HG03139 (cell line): ENCODE results near the gene CLIC3.
"Not testable (repeated sequence)": the region's sequence is repeated elsewhere in the genome, so short reads cannot be mapped to it uniquely, and the experiment has no call there.

ENCODE experiments used
- ATAC-seq: cut with Tn5 transposase; IDR thresholded peaks from one replicate; pipeline ENCODE4 v1.9.1; 2021; ENCODE audit not compliant: unreplicated experiment

The CLIC3 gene

GRCh38 chr9:137004285-137004684, 7.9 kb upstream of the CLIC3 start:
- ATAC-seq, result not testable (repeated sequence)

DNA sequence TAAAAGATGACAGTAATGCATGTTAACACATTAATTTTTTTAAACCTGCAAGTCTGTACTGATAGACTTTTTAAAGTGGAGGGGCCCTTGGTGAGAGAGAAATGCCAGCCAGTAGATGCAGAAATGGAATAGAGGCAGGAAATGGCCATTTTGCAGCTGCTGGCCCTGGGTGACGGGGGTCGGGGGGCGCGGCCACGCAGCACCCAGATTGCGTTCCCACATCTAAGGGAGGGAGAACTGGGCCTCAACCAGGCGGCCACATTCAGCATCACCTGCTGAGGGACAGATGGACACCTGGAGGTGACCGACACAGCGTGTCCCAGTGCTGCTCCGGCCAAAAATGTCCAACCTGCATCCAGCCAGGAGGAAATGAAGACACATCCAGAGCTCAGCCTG, 6.3 kb upstream of the CLIC3 start:
- ATAC-seq, result no peak

DNA sequence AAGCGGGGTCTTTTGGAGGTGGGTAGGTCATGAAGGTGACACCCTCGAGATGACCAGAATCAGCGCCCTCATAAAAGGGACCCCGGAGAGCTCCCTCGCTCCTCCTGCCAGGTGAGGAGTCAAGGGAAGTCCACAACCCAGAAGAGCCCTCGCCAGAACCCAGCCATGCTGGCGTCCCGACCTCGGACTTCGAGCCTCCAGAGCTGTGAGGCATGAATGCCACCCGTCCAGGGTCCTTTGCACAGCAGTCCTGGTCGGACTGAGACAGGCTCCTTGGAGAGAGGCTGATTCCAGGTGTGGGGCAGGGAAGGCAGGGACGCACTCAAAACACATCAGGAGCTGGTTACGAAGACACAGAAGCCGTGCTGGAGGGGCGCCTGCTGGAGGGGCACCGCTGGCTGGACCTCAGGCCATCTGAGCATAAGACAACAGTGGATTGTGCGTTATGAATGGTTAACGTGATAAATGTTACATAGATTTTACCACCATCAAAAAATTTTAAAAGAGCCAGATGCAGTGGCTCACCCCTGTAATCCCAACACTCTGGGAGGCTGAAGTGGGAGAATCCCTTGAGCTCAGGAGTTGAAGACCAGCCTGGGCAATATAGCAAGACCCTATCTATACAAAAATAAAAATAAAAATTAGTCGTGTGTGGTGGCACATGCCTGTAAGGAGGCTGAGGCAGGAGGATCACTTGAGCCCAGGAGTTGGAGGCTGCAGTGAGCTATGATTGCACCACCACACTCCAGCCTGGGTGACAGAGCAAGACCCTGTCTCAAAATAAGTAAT, 5.7 kb upstream of the CLIC3 start:
- no peak for ATAC-seq

DNA sequence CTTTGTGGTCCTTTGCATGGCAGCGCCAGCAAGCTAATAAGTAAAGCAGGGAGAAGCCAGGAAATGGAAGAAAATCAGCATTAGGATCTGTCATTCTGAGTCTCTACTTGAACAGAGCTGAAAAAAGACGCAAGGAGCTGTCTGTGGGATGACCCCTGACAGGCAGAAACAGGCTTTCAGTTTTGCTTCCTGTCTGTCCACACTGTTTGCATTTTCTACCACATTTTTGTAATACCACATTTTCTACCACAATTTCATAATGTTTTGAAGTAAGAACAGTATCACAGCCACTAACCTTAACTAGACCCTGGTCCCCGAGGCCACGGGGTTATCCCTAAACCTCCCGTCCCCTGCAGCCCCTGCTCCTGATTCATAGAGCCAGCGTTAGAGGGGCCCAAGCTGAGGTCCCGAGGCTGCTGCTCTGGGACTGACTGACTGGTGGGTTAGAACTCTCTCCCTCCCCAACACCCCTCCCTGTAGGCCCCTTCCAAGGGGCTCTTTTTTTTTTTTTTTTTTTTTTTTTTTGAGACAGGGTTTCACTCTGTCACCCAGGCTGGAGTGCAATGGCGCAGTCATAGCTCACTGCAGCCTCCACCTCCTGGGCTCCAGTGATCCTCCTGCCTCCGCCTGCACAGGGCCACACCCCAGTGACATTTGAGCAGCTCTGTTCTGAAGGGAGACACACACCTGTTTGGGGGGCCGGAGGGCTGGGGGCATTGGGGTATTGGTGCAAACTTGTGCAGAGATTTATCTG, 4.0 kb upstream of the CLIC3 start:
- peak; percentile 51 for ATAC-seq

- ATAC-seq, result no peak
Measured at GRCh38 chr9:136997830-136998234, 1.5 kb upstream of the CLIC3 start.

DNA sequence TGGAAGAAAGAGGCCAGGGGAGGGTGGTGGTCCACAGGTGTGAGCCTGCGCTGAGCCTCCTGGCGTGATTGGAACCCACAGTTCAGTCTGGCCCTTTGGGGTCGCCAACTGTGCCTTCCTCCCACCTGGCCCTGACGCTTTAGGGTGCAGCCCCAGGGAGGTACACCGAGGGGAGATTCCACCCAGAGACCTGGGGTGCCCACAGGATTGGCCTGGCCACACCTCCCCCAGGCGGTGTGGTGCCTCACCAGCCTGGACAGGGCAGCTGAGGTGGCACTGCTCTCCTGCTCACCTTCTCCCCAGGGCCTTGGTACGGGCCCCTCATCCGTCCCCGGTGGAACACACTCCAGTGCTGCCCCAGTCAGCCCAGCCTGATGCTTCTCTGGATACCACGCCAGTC, 1.0 kb upstream of the CLIC3 start:
- no peak for ATAC-seq

DNA sequence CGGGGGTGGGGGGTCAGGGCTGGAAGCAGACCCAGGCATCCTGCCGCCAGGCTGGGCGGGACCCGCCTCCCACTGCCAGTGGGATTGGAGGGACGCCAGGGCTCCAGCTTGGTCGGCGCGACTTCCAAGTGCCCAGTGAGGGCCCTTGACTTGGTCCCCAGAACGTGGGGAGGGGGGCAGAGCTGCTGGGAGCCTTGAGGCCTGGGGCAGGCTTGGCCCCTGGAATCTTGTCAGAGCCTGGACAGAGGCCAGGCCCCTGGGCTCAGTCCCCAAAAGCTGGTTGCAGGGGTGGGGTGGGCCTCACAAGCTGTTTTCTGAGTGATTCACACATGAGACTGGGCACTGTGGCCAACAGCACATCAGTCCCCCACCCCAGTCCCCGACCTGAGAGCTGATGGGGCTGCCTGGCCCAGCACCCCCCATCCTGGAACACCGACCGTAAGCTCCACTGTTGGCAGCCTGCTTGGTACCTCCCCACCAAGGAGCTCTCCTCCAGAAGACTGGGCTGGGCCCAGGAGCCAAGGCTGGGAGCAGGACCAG, 526 bp downstream of the CLIC3 start:
- ATAC-seq, result no peak

DNA sequence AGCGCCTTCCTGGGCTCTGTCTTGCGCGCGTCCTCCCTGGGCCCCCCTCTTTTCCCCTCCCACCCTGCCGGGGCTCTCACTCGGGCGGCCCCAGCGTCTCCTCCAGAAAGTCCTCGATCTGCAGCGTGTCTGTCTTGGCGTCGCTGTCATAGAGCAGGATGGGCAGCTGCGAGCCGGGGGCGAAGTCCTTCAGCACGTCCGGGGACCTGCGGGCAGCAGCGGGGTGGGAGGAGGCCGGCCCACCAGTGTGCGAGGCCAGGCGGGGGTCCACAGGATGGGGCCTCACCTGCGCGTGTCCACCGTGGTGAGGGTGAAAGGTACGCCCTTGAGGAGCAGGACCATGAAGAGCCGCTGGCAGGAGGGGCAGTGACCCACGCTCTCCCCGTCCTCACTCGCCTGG, 1.0 kb downstream of the CLIC3 start:
- ATAC-seq, result no peak

DNA sequence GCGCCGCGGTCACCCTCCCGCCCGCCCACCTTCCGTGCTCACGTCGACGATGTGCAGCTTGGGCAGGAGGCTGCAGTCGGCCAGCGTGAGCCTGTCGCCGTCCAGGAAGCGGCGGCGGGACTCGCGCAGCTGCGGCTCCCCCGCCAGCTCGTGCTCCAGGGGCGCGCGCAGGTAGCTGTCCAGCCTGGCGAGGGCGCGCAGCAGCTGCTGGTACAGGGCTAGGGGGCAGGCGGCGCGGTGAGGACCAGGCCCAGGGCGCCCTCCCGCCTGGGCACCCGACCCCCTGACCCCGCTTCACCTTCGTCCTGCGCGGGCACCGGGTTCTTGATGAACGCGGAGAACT, 1.5 kb downstream of the CLIC3 start:
- ATAC-seq, result no peak

DNA sequence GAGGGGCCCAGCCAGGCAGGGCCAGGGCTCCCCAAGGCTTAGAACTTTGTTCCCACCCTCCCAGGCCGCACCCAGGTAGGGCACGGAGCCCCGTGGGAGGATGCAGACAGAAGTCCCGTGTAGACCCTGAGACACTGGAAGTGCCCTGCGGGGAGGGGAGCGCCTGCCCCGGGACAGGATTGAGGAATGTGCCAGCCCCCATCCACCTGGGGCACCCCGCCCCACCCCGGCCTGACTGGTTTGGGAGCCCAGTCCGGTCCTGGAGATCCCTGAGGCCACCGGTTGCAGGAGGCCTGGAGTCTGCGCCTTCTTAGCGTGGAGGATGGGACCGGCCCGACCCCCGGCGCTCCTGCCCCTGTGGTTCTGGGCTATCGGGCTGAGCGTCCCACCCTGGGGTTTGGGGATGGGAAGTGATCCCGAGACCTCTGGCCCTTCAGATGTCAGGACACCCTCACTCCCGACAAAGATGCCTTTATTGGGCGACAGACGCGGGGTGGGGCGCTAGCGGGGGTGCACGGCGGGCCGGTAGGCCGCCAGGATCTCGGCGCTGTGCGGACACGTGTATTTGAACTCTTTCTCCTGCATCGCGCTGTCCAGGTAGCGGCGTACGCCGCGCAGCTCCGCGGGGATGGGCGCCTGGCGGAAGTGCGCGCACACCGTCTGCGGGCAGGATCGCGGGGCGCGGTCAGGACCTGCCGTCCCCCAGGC, 2.0 kb downstream of the CLIC3 start:
- no peak for ATAC-seq

DNA sequence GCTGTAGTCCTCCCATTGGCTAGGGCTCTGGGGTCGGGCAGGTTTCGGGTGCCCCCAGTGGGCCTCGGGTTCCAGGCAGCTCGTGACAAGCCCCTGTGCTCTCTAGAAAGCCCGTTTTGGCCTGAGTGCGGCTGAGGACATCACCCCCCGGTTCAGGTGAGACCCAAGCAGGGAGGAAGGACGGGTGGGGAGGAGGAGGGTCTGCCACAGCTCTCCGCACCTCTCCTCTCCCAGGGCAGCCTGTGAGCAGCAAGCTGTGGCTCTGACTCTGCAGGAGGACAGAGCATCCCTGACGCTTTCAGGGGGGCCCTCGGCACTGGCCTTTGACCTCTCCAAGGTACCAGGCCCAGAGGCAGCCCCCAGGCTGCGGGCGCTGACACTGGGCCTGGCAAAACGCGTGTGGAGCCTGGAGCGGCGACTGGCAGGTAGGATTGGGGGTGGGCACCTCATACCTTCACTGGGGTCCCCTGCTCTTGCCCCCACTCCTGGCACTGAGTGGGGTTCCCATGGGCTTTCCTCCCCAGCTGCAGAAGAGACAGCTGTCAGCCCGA, 3.5 kb downstream of the CLIC3 start:
- no peak for ATAC-seq

DNA sequence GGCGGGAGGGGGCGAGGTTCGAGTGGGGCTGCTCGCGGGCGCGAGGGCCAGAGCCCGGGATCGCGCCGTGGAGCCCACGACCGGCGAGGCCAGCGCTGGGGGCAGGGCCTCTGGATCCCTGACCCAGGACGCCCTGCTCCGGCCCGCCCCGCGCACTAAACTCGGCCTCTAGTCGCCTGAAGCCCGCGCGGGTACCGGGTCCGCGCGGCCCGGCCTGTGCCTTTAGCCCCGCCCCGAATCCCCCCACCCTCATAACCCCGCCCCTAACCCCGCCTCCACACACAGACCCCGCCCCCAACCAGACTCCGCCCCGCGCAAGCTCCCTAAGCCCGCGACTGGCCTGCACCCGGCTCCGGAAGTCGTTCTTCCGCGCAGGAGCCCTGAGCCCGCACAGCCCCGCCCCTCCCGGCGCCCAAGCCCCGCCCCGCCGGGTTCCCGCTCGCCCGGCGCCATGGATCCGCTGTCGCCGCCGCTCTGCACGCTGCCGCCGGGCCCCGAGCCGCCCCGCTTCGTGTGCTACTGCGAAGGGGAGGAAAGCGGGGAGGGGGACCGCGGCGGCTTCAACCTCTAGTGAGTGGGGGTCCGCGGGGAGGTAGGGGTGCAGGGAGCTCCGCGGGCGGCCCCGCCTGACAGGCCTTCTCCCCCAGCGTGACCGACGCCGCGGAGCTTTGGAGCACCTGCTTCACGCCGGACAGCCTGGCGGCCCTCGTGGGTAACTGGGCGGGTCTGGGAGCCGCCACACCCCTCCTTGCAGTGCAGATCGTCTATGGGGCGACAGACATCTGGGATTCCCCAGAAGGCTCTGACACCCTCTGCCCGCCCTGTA, 4.2 kb downstream of the CLIC3 start, which contains the start of gene PAXX:
PAXX (plus strand) TSS at position 430 of the 826 bp plus-strand sequence; CDS start at position 452, 22 bp downstream.
- peak; percentile 68 for ATAC-seq

DNA sequence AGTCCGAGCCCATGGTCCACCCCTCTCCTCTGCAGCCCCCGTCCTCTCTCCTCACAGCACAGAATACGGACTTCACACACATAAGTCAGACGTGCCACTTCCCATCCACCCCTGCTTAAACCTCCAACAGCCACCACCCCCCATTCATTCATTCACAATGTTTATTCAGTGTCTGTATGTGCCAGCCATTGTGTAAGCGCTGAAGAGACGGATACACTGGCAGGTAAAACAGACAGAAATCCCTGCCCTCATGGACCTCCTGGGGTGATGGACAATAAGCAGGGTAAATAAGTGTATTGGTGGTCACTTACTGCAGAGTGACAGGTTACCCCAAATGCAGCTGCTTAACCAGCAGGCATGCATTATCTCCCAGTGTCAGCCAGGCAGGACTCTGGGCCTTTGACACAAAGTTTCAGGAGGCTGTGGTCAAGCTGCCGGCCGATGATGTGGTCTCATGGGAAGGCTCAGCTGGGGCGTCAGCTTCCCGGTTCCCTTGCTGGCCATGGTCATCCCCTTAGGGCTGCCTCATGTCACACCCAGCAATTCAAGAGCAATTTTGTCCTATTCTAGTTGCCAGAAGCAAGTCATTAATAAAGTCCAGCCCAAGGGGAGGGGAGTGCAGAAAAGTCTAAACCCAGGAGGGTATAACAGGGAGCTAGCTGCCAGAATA, 6.0 kb downstream of the CLIC3 start:
- ATAC-seq, result no peak

DNA sequence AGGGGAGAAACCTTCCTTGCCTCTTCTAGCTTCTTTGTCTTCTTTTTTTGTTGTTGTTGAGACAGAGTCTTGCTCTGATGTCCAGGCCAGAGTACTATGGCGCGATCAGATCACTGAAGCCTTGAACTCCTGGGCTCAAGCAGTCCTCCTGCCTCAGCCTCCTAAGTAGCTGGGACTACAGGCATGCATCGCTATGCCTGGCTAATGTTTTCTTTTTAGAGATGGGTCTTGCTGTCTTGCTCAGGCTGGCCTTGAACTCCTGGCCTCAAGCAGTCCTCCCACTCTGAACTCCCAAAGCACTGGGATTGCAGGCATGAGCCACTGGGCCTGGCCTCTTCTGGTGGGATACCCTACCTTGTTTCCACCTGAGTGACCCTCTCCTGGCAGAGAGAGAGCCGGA, 7.5 kb downstream of the CLIC3 start:
- ATAC-seq, result no peak

DNA sequence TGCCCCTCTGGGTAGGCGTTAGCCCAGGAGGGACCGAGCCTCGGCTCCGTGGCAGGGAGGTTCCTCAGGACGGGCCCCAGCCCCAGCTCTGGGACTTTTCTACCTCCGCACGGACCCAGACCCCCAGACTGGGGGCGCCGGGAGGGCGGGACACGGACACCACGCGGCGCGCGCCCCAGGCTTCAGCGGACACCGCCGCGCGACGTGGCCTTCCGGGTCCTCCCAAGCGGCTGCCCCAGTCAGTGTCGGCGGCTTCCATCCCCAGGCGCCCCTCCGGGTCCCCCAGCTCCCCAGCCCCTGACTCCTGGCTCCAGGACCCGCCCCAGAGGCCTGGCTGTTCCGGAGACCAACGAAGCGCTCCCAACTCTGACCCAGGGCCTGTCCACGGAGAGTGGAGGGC, 10.5 kb downstream of the CLIC3 start:
- ATAC-seq, result no peak

GRCh38 chr9:136985027-136985602, 11.3 kb downstream of the CLIC3 start:
- ATAC-seq, result no peak

GRCh38 chr9:136984464-136985026, 11.8 kb downstream of the CLIC3 start:
- ATAC-seq, result no peak

DNA sequence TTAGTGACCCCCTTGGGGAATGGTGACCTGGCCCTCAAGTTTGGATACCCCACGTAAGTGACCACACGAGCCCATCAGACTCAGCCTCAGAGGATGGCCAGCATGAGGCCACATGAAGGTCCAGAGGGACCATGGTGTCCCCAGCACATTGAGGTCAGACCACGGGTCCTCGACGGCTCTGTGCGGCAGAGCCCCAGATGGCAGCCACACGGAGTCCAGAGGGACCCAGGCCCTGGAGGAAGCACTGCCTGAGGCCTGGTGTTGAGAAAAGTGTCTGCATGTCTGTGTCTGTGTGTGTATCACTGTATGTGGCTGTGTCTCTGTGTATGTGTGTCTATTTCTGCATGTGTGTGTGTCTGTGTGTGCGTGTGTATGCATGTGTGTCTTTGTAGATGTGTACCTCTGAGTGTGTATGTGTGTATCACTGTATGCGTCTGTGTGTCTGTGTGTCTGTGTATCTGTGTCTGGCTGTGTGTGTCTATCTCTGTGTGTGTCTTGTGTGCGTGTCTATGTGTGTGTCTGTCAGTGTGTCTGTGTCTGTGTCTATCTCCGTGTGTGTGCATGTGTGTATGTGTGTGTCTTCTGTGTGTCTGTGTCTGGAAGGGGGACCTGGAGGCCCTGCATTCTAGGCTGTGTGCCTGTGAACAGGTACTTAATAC, 12.6 kb downstream of the CLIC3 start:
- no peak for ATAC-seq

DNA sequence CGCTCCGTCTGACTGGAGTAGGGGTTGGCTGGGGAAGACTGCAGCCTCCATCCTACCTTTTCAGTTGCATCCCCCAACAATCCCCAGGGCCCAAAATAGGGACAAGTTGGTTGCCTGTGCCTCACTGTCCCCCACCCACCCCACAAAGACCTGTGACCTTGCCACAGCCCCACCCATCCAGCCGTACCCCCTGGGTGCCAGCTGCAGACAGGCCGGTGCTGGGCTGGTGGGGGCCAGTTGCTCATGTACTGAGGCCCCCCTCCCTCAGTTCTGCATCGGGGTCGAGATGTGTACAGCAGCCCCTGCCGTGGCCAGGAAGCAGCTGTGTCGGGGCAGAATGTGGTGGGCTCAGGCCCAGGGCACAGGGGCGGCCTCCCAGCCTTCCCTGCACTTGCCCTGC, 13.2 kb downstream of the CLIC3 start:
- no peak for ATAC-seq
